GM20000 (cell line): ENCODE measurements around the gene NLGN1.

Experiments used
- DNase-seq: peaks from one replicate; pipeline ENCODE4 v3.0.0; 2012; ENCODE audit warnings: low spot score
- CTCF ChIP-seq: IDR thresholded peaks from 2 replicates; pipeline ENCODE4 v1.5.1; 2012; ENCODE audit warnings: mild to moderate bottlenecking, control low read depth; ENCODE audit errors: extremely low read depth, missing control alignments

NLGN1 gene

GRCh38 chr3:173930251-173930650 is 532.7 kb downstream of the NLGN1 start:
- no peak for TF ChIP-seq CTCF
- DNase-seq, result no peak

- no peak for TF ChIP-seq CTCF
- no peak for DNase-seq
Observed at GRCh38 chr3:173932624-173933023, 535.1 kb downstream of the NLGN1 start.

- no peak for DNase-seq
- no peak for TF ChIP-seq CTCF
Observed at GRCh38 chr3:173933113-173933512, 535.6 kb downstream of the NLGN1 start.

GRCh38 chr3:173936316-173936715 is 538.8 kb downstream of the NLGN1 start:
- TF ChIP-seq CTCF, result no peak
- DNase-seq, result no peak

GRCh38 chr3:173938159-173938558 is 540.6 kb downstream of the NLGN1 start:
- DNase-seq, result no peak
- no peak for TF ChIP-seq CTCF

- DNase-seq, result no peak
- TF ChIP-seq CTCF, result no peak
Observed at GRCh38 chr3:173938616-173939015, 541.1 kb downstream of the NLGN1 start.

GRCh38 chr3:173939331-173939730 is 541.8 kb downstream of the NLGN1 start:
- DNase-seq, result no peak
- no peak for TF ChIP-seq CTCF

- no peak for TF ChIP-seq CTCF
- no peak for DNase-seq
Observed at GRCh38 chr3:173943264-173943663, 545.7 kb downstream of the NLGN1 start.
